GM18508 (cell line): ENCODE results near the gene ZNF845.
"Not testable (repeated sequence)": the region's sequence is repeated elsewhere in the genome, so short reads cannot be mapped to it uniquely, and the experiment has no call there.

ENCODE experiments used
- ATAC-seq: cut with Tn5 transposase; IDR thresholded peaks from one replicate; pipeline ENCODE4 v1.9.1; 2021; ENCODE audit warnings: moderate number of reproducible peaks; ENCODE audit not compliant: insufficient read depth, unreplicated experiment

Gene ZNF845

DNA sequence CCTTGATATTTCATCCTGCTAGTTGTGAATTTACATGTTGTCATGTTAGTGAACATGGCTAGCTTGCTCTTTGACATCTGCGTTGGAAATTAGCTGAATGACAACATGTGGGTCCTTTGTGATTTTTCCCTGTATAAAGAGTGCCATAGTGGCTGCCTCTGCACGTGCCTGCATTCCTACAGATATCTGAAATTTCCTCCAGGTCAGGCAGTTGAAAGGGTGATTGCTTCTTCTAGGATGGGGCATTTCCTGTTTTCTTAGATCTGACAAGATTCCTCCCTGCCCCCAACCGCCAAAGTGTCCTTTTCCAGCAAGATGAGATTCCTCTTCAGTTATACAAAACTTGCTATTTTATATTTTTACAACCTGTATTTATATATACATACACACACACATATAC is 40.7 kb downstream of the ZNF845 start:
- no peak for ATAC-seq

DNA sequence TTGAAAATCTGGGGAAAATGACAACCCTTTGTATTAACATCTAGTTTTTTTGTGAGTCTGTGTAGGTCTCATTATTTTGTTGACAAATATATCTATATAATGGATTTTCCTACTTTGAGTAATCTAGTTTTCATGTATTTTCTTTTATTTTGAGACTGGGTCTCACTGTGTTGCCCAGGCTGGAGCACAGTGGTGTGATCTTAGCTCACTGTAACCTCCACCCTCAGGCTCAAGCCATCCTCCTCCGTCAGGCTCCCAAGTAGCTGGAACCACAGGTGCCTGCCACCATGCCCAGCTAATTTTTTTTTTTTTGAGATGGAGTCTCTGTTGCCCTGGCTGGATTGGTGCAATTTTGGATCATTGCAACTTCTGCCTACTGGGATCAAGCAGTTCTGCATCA is 41.2 kb downstream of the ZNF845 start:
- ATAC-seq: no peak

DNA sequence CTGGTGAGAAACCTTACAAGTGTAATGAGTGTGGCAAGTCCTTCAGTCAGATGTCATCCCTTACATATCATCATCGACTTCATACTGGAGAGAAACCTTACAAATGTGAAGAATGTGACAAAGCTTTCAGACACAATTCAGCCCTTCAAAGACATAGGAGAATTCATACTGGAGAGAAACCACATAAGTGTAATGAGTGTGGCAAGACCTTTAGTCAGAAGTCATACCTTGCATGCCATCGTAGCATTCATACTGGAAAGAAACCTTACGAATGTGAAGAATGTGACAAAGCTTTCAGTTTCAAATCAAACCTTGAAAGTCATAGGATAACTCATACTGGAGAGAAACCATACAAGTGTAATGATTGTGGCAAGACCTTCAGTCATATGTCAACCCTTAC is 47.8 kb downstream of the ZNF845 start:
- ATAC-seq: no peak

DNA sequence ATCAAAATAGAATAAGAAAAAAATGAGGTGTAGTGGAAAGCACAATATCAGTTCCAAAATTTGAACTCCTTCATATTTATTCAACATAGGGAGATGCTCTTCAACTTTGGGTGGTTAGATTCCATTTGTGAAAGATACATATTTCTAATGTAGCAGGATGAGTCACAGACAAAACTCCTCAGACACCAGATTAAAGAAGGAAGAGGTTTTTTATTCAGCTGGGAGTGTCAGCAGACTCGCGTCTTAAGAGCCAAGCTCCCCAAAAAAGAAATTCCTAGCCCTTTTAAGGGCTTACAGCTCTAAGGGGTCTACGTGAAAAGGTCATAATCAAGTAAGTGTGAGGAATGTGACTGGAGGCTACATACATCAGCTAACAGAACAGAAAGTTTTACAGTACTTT is 54.6 kb downstream of the ZNF845 start:
- ATAC-seq: no peak

DNA sequence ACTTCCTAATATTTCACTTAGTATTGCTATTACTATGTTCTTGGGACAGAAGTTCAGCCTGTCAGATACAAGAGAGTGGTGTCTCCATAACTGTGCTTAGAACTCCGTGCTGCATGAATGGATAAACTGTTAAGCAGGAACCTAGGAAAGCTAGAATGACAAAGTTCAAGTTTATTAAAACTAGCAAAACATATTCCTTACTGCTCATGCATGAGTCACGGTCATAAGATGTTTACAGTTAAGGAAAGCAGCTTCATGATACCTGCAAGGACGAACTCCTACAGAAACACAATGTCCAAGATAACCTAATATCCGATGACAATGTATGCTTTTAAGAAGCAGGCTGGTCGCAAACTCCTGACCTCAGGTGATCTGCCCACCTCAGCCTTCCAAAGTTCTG is 55.4 kb downstream of the ZNF845 start:
- ATAC-seq: no peak

DNA sequence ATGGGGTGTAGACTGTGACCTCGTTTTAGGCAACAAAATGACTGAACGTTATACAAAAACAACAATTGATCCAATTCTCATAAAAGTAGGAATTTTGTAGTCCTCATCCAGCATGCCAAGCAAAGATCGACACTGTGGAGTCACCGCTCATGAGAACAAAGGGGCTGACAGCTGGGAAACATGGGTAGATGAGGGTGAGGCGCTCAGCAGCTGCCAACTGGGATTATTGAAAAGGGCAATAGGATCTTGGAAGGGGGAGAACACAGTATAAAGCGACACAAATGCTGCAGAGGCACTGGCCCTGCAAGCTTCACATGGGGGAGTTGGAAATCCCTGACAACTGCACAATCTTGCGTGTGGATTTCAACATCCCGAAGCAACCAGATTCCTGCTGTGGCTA is 56.0 kb downstream of the ZNF845 start:
- no peak for ATAC-seq

DNA sequence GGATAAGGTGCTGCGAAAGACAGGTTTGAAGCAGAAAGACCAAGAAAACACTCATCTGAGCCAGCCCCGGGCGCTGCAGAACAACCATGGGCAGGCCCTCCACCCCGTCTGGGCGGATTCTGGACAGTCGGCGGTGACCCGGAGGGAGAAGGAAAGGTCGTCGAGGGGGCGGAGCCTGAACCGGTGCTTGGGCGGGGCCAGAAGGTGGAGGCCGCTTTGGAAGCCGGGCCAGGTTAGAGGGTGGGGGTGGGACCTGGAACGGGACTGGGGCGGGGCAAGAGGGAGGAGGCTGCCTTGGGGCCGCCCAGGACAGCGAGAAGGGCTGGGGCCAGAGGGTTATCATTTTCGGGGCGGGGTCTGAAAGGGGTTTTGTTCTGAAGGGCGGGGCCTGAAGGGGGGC is 56.4 kb downstream of the ZNF845 start:
- ATAC-seq: no peak

DNA sequence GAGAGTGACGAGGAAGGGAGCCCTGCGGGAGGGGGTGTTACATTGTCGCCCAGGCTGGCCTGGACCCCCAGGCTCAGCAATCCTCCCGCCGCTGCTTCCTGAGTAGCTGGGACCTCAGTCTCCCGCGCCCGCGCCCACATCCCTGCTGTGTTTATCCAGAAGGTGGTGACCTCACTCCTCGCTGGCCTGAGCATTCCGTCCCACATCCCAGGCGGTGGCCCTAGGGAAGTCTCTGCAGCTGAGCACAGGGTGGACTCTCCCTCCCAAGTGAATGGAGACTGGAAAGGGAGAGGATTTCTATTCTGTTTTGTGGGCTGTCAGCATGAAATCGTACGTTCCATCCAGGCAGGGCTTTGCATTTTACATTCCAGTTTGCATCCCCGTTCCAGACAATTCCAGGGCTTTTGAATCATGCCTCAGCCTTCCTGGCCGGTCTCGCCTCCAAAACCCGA is 61.0 kb downstream of the ZNF845 start:
- no peak for ATAC-seq

DNA sequence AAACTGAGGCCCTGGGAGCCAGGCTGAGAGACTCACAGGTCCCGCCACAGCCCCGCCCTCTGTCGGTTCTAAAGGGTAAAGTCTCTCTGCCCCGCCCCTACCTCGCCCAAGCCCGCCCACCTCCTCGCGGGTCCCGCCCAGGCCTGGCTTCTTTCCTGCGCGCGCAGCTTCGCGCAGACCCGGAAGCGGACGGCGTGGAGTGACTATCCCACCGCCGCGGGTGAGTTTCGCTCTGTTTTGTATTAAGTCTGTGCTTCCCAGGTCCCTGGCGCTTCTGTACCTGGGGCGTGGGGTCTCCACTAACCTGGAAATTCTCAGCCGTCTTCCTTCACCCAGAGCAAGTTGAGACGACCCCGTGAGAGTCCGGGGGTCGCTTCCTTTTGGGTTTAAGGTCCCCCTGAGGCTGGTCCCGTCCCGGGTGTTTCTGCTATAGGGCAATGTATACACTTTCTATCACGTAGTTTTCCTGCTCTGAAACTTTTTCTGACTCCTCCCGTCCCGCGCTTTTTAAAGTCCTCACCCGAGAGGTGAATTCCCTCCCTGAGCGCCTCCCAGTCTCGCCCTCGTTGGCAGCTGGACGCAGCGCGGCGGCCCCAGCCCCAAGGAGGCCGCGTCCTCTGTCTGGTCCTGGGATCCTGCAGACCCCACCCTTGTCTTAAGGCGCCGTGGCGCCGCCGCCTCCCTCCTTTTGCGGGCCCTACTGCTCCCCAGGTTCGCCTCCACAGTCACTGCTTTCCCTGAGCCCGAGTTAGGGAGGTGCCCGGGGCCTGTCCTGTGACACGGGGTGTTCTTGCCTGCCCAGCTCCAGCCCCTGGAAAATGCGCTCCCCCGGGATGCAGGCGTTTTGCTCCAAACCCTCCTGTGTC is 61.7 kb downstream of the ZNF845 start, which contains the start of gene ZNF765:
Gene ZNF765 (plus strand): TSS at position 176 of the 866 bp plus-strand sequence. CDS start 2,867 bp downstream, outside the sequence.
- ATAC-seq: peak; percentile 59

DNA sequence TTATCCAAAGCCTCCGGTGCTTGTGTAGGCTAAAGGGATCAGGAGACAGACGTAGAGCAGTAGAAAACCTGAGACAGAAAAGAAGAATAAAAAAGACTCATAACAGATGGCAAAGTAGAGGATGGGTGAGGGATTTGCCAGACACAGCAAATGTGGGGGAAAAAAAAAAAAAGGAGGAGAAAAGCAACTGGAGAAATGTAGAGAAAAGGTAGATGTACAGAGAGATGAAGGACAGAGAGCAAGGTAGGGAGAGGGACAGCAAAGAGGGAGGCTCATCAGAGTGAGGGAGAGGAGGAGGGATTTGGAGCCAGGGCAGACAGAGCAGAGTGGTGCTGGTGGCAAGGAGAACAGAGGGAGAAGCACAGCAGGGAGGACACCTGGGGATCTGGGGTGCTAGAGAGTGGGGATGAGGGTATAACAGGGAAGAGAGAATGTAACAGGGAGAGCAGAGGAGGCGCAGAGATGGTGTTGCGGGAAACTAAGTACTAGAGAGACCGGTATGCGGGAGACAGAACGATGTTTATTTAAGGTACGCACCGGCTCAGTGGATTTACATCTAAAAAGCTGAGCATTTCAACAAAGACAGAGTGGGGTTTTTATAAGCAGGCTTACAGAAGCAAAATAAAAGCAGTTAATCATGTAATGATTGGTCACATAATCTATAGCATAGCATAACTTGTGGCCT is 62.4 kb downstream of the ZNF845 start:
- ATAC-seq: not testable (repeated sequence)

DNA sequence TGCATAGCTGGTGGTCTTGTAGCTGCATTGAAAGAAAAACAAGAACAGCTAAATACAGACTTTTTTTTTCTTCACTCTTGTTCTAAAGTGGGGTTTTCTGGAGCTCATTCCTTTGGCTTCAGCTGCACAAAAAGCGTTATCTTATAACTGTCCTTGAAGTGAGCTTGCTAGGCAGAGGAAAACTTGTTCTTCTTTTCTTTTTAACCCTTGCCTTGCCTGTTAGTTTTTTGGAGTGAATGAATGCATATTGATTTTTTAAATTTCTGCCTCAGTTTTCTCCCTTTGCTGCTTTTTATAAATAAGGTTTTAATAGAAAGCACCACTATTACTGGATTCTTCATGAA is 62.9 kb downstream of the ZNF845 start:
- no peak for ATAC-seq

DNA sequence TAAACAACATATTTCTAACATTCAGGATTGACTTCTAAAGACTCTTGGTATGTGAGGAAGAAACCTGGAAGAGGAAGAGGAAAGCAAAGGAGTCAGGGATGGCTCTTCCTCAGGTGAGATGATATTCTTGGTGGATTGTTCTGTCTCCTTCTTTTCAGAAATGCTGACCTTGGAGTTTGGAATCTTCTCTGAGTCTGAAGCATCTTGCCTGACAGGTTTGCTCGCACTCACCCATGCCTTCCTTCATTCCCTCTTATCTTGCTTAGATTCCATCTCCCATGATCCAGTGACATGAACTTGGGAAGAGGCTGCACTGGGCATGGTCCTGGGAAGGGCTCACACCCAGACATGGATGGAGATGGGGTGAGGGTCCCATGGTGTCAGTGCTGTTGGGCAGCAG is 64.4 kb downstream of the ZNF845 start:
- not testable (repeated sequence) for ATAC-seq
